Stimulated activated naive CD8-positive, alpha-beta T cell treated with anti-CD3 and anti-CD28 coated beads, Interleukin-15, Interleukin-2, amounts not matched to agents 100 U/mL and 50 U/mL, for 24 hours (primary cell): Measurements from ENCODE around the gene FAT1.
"Not testable (repeated sequence)": the region's sequence is repeated elsewhere in the genome, so short reads cannot be mapped to it uniquely, and the experiment has no call there.

ENCODE experiments used
- ATAC-seq: fragments of 150-1000 bp; cut with Tn5 transposase; one replicate; pipeline ENCODE4 v1.10.0; 2021
- DNase-seq: peaks from one replicate; pipeline ENCODE4 v3.0.0; 2021

The FAT1 gene

GRCh38 chr4:186723292-186724057, at the start of gene FAT1:
Gene FAT1 (minus strand): TSS chr4:186723856. CDS start chr4:186709827, 14,029 bp downstream.
- DNase-seq = peak; percentile 14
- ATAC-seq = no peak

GRCh38 chr4:186772936-186773487, 49.4 kb upstream of the FAT1 start:
- DNase-seq = no peak

GRCh38 chr4:186771624-186772023, 48.0 kb upstream of the FAT1 start:
- ATAC-seq (no peak), DNase-seq (no peak)

More at GRCh38 chr4:186772936-186773487, 49.4 kb upstream of the FAT1 start:
- no peak for ATAC-seq

DNA sequence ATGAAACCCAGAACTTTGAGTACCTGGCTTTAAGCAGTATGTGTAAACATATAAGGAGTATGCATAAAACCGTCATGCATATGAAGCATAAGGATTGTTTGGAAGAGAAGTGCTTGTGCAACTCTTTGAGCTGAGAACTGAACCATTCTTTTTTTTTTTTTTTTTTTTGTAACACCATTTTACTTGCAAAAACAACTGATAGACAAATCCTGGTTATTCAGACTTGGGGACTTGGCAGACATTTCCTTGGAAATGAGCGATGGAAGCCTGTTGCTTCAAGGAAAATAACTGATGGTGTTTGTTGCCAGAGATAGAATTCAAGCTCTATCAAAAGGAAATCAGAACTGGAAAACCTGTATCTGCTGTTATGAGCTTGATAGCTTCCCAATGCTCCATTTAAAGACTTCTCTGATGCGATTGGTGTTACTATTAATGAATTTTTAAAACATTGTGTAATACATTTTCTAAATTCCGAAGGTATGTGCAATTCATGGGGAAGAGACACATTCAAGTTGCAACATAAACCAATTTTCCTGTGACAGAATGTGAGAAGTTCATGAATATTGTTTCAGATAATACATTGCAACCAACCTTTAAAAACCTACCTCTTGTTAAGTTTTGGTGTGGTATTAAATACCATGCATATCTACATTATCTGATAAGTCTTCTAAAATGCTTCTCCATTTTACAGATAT, 47.0 kb upstream of the FAT1 start:
- no peak for DNase-seq
- ATAC-seq = no peak

GRCh38 chr4:186767794-186768193, 44.1 kb upstream of the FAT1 start:
- no peak for ATAC-seq
- DNase-seq = no peak

DNA sequence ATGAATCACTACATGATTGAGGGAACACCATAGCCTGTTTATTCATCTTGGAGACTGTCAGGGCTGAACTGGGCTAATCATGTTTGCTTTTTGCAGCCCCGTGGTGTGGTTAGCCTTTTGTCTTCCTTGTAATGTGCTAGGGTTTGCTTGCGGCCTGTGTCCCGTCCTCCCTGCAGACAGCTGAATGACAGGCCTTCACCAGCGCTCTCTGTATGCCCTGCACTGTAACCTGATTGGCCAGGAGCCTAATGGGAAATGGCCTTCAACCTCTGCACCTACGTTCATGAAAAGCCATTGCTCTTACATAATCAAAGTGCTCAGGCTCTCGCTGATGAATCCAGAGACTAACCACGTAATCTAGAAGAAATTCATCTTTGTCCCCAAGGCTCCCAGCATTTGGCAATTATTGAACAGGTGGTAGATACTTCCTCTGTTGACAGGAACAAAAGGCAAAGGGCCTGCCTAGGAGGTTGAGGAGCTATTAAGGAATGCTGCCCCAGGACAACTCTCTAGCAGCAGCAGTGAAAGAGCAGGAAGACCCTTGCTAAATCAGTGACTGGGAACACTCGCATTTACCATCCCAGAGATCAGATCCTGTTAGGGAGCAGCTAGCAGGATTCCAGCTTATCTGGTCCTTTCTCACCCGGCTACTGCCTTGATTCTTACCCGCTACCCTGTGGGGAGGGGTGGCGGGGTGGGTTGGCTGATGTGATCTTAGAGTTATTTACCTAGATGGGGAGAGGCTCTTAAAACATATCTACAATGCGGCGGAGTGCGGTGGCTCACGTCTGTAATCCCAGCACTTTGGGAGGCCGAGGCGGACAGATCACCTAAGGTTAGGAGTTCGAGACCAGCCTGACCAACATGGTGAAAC, 42.3 kb upstream of the FAT1 start:
- DNase-seq = no peak
- no peak for ATAC-seq

DNA sequence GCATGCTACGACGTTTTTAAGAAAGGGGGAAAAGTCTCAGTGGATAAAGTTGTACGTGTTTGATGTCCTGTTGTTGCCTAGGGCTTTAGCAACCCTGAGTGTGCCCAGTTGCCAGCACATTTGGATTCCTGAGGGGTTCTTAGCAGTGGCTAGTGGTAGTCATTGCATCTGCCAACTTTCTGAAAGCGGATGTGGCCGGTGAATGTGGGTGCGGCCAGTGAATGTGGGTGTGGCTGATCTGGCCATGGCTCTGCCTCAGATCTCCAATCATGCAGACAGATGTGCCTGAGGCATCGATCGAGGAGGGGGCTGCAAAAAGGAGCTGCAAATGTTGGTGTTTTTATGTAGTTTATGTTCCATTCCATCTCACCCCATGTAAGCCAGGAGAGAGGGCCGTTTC, 41.5 kb upstream of the FAT1 start:
- ATAC-seq = no peak

DNA sequence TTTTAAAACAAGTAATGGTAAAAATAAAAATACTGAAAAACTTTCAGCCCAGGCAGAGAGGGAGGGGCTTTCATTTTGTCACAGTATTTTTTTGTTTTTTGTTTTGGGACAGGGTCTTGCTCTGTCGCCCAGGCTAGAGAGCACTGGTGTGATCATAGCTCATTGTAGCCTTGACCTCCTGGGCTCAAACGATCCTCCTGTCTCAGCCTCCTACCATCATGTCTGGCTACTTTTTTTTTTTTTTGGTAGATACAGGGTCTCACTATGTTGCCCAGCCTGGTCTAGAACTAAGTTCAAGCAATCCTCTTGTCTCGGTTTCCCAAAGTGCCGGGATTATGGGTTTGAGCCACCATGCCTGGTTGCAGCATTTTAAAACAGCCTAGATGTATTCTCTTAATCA, 40.8 kb upstream of the FAT1 start:
- DNase-seq = no peak
- no peak for ATAC-seq

More for the DNA sequence above, 41.5 kb upstream of the FAT1 start:
- DNase-seq = no peak

DNA sequence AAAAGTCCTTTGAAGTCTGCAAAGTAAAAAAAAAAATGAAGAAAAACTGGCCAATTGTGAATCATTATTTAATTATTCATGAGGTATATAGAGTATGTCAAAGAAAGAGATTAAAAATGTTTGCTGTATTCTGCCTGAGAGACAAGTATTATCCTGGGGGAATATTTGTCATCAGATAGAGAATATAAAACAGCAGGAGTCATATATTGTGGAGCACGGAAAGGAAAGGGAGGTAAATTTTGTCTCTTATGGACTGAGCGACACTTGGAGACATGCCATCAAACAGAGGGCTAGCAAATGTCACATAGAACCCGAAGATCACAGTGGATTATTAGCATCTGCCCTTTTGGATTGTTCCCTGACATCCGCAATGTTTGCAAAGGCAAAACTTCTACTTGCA, 39.2 kb upstream of the FAT1 start:
- ATAC-seq = no peak
- DNase-seq = no peak

DNA sequence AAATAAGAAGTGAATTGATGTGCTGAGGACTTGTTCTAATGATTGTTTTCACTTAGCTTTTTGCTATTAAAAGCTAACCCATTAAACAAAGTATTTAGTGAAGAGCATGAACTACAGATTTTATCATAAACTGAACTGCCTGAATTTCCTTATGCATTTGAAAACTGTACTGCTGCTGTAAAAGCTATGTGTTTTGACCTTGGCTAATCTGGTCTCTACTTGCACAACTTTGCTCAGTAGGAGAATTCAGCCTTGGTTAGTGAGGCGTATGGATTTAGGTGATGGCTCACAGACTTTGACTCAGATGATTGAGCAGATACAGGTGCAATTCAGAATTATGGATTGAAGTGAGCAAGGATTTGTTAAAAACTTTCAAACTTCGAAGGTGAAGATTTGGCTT, 38.7 kb upstream of the FAT1 start:
- no peak for ATAC-seq
- DNase-seq = no peak

- not testable (repeated sequence) for ATAC-seq
Observed at GRCh38 chr4:186761956-186762355, 38.3 kb upstream of the FAT1 start.

DNA sequence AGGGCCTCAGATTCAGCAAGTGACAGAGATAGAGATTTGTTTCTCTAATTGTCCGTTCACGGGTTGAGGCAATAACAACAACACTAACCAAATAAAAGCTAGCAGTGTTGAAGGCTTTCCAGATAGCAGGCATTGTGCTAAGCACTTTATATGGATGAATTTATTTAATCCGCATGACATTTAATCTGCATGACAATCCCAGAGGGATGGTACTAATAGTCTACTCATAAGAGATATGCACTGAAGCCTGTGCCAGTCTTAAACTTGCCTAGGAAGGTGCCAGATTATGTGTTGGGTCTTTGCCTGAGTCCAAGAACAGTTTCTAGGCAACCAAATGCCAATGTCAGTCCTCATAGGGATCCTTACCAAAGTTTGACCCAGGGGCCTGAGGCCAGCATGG, 37.7 kb upstream of the FAT1 start:
- DNase-seq = no peak
- ATAC-seq = no peak

More at GRCh38 chr4:186761956-186762355, 38.3 kb upstream of the FAT1 start:
- DNase-seq = not testable (repeated sequence)

GRCh38 chr4:186760576-186760975, 36.9 kb upstream of the FAT1 start:
- no peak for ATAC-seq
- DNase-seq = no peak

DNA sequence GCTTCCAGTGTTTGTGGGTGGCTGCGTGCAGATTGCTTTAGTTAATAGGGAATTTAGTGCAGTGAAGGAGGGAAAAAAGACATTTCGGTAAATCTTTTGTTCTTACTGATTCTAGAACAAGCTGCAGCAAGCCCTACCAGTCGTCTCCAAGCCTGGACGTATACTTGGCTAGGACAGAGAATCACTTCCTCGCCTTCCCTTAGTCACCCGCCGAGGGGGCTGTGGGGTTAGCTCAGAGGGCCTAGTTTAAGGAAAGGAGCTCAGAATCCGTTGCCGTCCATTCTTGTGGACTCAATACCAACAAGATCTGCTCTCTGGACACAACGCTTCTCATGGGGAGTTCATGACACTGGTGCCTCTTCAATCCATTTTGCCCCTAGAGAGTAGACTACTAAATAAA, 36.3 kb upstream of the FAT1 start:
- DNase-seq = no peak
- no peak for ATAC-seq

DNA sequence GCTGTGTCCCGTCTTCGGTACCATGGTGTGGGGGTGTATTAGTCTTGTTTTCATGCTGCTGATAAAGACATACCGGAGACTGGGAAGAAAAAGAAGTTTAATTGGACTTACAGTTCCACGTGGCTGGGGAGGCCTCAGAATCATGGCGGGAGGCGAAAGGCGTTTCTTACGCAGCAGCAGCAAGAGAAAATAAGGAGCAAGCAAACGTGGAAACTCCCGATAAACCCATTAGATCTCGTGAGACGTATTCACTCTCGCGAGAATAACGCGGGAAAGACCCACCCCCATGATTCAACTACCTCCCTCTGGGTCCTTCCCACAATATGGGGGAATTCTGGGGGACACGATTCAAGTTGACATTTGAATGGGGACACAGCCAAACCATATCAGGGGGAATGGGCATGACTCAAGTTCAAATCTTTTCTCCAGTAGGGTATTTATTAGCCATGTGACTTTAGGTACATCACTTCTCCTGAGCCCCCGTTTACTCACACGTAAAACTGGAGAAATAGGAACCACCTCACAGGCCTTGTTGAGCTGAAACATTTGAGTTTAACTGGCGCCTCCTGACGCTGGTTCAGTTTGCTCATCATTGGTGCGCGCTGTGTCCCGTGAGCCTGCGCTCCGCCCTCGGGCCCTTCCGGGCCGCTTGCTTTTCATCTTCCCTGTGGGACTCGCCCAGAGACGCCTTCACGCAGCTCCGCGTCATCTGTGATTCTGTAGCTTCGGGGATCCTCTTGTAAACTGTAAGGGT, 35.5 kb upstream of the FAT1 start:
- no peak for ATAC-seq

GRCh38 chr4:186757696-186758355, 34.2 kb upstream of the FAT1 start:
- ATAC-seq = no peak
- DNase-seq = no peak

More for the DNA sequence above, 35.5 kb upstream of the FAT1 start:
- no peak for DNase-seq

GRCh38 chr4:186756550-186756949, 32.9 kb upstream of the FAT1 start:
- DNase-seq, ATAC-seq: not testable (repeated sequence)

DNA sequence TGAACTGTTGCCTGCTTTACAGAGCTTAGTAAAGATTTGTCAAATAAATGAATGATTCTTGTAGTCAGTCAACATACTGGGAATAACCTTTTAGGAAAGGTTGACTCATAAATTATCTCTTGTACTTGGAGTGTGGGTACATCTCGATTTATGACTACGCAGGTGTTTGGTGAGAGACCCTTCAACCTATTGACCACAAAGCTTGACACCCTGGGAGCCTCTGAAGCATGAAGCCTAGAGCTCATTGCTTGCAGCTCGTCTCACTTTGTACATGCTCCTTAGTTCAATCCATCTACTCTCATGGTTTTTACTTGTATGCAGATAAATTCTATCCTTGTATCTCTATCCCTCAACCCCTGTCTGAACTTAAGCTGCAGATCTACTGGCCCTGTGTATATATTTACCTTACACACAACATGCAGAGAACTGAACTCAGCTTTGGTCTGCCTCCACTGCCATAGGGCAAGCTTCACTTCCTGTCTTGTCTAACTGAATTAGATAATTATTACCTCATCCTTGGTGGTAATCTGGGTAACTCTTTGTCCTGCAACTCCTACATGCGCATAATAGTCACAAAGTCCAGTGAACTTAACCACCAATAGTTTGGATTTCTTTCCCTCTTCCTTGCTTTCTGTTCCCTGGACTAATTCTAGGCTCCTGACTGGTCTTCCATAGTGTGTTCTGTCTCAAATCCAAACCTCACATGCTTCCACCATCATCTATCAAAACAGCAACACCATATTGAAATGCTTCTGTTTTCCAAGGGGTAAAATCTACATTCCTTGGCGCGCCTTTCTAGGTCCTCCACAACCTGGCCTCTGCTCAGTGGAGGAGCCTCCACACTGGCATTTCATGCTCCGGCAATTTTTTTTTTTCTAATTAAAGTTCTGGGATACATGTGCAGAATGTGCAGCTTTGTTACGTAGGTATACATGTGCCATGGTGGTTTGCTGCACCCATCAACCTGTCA, 32.2 kb upstream of the FAT1 start:
- no peak for ATAC-seq

GRCh38 chr4:186754976-186755375, 31.3 kb upstream of the FAT1 start:
- ATAC-seq = no peak

More for the DNA sequence above, 32.2 kb upstream of the FAT1 start:
- DNase-seq = no peak

DNA sequence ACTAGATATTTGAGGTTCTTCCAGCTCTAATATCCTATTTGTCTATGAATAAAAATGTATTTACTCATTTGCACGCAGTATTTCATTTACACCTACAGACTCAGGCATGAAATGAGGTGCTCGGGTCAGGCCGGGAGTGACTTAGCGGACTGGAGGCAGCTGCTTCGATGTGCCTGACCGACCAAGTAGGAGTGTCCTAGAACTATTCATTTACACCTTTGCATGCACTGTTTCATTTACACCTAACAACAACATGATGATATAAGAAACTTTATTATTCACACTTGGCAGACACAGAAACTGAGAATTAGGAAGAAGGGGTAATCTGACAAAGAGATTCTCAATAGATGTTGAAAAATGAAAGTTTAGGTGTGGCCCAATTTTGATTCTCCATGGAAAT, 28.7 kb upstream of the FAT1 start:
- ATAC-seq (no peak), DNase-seq (no peak)

More at GRCh38 chr4:186754976-186755375, 31.3 kb upstream of the FAT1 start:
- no peak for DNase-seq
